NCI-H1105 treated with DMSO at 0.1 percent for 48 hours (cell line): ENCODE measurements around the gene NRG3.
A peak's percentile ranks its signal among the peaks of the same experiment; 100 is the strongest.

Experiments used
- DNase-seq: peaks from one replicate; lab custom pipeline; 2025; lab: John Stamatoyannopoulos, UW

The NRG3 gene

DNA sequence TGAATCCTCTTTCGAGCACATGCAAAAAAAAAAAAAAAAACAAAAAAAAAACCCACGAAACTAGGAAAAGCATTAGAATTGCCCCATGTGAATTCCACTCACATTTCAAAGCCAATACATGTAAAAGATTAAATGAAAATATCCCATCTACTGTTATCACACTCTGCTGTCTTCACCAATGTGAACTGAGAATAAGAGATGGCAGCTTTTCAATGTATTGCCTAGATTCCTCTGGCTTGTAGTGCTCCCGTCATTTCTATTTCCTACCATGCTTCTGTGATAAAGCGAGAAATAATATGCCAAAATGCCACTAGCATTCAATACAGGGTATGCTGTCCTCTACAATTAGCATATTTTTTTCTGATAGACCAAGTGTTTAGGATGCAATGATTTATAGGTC is 517.0 kb downstream of the NRG3 start:
- DNase-seq = no peak

GRCh38 chr10:82392533-82392932 is 517.5 kb downstream of the NRG3 start:
- DNase-seq = no peak

DNA sequence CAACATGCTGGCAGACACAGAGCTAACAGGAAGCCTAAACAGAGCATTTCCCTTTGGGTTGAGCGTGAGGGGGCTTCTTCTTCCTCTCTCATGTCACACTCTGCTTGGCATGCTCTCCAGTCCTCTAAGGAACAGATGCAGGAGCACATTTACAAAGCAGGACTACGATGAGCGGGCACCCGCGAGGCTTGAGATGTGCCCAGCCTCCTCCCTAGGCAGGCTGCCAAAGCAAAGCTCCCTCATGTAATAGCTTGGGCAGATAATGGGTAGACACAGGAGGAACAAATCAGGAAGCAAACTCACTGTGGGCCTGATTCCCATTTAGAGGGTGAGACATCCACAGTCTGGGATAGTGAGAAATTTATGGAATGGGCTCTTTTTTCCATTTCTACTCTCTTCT is 519.1 kb downstream of the NRG3 start:
- peak; percentile 25 for DNase-seq

GRCh38 chr10:82394987-82395386 is 520.0 kb downstream of the NRG3 start:
- DNase-seq = no peak

- DNase-seq = no peak
Observed at GRCh38 chr10:82396886-82397285, 521.9 kb downstream of the NRG3 start.

- DNase-seq = no peak
Observed at GRCh38 chr10:82397854-82398253, 522.9 kb downstream of the NRG3 start.

DNA sequence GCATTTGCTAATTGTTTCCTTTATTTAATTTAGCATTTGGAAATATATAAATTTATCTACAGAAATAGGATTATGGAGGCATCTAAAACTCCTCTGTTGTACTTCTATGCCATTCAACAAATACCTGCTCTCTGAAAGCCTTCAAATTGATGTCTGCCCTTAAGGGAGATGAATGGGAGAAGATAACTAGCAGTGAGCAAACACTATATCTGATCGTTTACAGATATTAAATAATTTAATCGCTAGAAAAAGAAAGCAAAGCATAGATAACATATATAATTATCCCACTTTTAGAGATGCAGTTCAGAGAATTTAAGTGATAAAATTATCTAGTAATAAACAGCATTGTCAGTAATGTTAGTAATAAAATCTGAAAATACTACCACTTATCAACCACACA is 524.9 kb downstream of the NRG3 start:
- no peak for DNase-seq

DNA sequence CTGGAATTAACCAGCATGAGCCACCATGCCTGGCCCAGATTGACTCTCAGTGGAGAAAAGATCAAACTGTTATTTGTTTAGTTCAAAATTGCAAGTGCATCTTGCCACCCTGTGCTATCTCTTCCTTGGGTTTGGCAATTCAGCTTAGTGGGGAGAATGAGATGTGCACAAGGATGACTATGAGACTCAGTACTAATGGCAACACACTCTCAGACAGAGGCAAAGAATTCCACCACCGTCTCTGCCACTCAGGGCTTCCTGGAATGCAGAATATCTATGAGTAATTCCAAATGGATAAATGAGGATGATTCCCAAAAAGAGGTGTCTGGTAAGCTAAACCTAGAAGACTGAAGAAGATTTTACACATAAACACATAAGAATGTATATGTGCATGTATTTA is 525.8 kb downstream of the NRG3 start:
- DNase-seq = no peak

- DNase-seq = no peak
Observed at GRCh38 chr10:82402906-82403401, 528.0 kb downstream of the NRG3 start.

- DNase-seq = no peak
Observed at GRCh38 chr10:82409671-82410070, 534.7 kb downstream of the NRG3 start.

GRCh38 chr10:82411416-82411815 is 536.4 kb downstream of the NRG3 start:
- no peak for DNase-seq

GRCh38 chr10:82420001-82420400 is 545.0 kb downstream of the NRG3 start:
- no peak for DNase-seq

DNA sequence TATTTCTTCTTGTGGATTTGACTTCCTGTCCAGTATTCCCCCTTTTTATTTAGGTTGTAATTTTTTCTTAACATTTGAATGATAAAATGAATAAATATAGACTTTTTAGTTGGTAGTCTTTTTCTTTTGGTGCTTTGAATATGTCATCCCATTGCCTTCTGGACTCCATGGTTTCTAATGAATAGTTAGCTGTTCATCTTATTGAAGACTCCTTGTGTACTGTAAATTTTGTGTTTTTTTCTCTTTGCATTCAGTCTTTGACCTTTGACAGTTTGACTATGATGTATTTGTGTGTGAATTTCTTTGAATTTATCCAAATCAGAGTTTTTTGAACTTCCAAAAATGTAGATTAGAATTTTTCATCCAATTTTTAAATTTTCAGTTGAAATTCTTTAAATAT is 554.3 kb downstream of the NRG3 start:
- no peak for DNase-seq

- no peak for DNase-seq
Observed at GRCh38 chr10:82438277-82438676, 563.3 kb downstream of the NRG3 start.

DNA sequence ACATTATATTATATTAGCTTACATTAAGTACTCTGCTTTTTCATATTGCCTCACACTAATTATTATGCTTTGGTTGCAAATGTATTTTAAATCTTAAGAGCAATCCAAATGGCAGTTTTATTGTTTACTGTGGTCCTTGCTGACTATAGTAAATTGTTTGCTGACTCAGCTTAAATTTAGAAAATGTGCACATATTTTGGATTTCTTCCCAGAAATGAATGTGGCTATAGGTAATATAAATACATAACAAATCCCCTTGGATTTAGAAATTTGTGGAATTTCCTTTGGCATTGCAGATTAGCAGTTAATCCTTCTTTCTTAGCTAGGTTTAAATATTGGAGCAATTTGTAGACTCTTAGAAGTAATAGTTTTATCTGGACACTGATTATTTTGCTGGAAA is 565.8 kb downstream of the NRG3 start:
- no peak for DNase-seq

- no peak for DNase-seq
Observed at GRCh38 chr10:82452046-82452445, 577.1 kb downstream of the NRG3 start.

- DNase-seq = no peak
Observed at GRCh38 chr10:82452676-82453075, 577.7 kb downstream of the NRG3 start.

DNA sequence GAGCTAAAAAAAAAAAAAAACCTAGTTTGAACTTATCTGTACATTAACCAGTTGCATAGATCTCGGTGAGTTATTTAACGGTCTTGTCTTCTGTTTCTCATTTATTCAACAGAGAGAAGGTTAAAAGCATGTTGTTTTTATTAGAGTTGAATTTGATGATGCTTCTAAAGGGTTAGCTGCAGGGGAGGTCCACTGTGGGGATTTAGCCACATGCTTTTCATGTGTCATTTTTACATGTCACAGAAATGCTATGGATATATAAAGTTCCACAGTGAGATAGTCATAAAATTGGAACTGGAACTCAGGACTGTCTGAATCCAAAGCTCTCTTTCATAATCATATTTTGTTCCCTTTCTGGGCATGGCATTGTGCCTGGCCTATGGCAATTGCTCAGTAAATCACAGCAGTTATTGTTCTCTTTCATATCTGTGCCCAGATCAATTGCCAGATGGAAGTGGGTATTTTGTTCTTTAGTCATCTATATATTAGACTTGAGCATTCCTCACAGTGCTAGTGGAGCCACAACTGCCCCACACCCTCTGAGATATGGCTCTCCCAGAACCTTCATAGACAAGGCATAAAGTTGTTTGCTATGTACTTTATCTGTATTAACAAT is 578.8 kb downstream of the NRG3 start:
- no peak for DNase-seq

DNA sequence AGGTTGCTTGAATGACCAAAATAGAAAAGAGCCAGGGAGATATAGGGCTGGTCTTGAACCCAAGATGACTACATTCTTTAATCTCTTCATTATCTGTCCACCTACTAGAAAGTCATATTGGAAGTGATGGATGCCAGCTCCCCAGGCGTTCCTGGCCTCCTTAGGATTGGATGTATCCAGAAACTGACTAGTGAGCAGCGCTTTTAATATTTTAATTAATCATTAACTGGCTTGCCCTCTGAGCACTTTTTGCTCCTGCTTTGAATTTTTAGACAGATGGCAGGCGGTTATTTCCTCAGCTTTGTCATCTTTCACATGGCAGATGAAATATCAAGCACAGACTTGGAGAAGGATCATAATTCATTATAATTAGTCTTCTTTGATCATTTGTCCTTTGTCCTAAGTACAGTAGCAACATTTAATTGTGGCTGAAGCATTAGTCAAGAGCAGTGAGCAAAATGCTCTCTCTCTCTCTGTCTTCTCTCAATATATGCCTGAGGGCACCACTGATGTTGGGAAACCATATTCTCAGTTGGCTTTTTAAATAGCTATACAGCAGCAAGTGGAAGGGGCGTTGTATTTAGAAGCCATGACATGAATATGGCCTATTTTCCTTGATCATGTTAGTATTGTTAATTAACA is 588.0 kb downstream of the NRG3 start:
- peak; percentile 65 for DNase-seq

DNA sequence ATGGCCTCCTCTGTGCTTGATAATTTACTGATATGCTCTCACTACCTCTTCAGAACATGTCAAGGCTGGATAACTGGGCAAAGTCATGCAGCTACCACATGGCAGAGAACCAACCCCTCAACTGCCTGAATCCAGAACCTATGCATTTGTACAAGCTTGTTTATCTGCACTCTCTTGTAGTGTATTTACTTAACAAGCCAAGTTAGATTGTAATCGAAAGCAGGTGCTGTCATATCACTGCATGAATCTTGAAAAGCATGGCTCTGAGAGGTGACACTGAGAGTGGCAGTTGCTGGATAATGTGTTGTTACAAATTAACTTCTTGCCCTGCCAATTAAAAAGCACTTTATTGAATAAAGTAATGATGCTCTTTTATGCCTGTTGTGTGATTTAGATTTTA is 588.6 kb downstream of the NRG3 start:
- peak; percentile 76 for DNase-seq

DNA sequence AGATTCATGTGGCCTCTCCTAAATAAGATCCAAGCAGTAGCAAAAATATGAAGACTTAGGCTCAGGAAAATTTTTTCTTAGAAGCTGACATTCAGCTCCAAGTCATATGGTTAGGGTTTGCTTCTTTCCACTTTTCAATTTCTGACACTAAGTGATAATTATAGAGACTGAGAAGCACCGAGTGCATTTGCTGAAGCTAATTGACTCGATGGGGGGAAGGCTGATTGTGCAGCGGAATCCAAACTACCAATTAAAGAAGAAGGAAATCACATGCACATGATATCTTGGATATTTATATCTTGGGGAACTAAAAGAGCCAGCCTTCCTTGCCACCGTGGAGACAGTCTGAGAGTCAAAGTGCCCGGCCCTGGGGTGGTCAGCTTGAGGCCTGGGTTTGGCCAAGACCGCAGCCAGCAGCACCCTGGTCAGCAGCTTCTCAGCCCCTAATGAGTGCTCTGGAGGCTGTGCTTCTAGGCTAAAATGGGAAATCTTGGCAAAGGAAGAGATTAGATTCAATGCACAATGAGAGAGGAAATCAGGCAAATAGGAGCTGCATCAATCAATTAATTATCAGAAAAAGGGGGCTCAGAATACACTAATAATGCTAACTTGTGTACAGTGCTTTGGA is 589.3 kb downstream of the NRG3 start:
- no peak for DNase-seq

- peak; percentile 64 for DNase-seq
Observed at GRCh38 chr10:82464966-82465365, 590.0 kb downstream of the NRG3 start.

DNA sequence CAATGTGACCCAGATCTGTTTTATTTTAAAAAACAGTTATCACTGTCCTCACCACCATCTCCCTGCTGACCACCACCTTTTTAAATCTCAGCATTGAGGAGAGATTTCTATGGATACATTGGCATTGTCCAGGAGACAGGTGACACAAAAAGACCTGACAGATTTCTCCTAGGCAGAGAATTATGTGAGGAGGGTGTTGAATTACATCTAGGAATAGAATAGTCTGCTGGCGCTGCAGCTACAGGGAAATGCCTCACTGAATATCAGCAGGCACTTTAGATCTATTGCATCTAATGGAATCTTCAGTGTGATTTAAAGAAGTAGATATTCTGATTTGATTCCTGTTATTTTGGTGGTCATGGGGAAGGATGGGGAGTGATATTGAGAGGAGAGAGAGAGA is 593.5 kb downstream of the NRG3 start:
- no peak for DNase-seq
